GM19397 (cell line): Measurements from ENCODE around the gene EFS.

ENCODE experiments used
- ATAC-seq: cut with Tn5 transposase; IDR thresholded peaks from one replicate; pipeline ENCODE4 v1.9.1; 2021; ENCODE audit warnings: mild to moderate bottlenecking, moderate library complexity; ENCODE audit not compliant: unreplicated experiment

The EFS gene

GRCh38 chr14:23380197-23380914 lies 15.4 kb upstream of the EFS start:
- ATAC-seq: no peak

- ATAC-seq: no peak
Measured at GRCh38 chr14:23379366-23380196, 14.6 kb upstream of the EFS start.

- ATAC-seq: no peak
Measured at GRCh38 chr14:23378612-23379220, 13.7 kb upstream of the EFS start.

DNA sequence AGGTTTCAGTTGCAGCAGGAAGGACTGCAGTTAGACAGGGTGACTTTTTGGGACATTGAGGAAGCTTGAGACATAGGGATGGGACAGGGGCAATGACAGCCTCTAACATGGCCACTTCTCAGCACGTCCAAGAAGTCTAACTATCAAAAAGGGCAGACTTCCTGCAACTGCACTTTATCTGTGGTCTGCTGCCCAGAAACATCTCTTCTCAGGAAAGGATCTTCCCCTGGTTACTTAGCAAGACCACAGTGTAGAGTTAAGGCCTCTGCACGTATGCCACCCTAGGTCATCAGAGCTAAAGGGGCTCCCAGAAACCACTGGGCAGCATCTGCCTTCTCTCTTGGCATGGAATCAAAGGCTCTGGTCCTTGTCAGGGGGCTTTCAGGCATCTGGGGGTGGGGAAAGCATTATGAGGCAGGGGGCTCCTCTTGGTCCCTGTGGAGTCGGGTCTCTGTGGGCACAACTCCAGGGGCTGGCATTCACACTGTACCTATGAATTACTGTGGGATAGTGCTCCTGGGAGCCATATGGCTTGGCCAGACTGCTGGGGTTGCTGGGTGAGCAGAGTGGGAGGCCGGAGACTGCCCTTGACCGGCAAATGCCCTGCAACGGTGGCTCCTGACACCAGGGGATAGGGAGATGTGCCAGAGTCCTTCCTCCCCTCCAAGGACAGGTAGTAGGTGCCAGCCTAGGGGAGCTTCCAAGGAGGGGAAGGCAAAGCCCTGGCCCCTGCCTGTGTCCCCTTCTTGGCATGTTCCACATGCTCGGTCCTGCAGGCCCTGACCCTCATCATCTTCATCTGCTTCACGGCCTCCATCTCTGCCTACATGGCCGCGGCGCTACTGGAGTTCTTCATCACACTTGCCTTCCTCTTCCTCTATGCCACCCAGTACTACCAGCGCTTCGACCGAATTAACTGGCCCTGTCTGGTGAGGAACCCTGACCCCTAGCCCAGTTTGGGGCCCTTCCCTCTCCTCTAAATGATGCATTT lies 12.9 kb upstream of the EFS start:
- no peak for ATAC-seq

DNA sequence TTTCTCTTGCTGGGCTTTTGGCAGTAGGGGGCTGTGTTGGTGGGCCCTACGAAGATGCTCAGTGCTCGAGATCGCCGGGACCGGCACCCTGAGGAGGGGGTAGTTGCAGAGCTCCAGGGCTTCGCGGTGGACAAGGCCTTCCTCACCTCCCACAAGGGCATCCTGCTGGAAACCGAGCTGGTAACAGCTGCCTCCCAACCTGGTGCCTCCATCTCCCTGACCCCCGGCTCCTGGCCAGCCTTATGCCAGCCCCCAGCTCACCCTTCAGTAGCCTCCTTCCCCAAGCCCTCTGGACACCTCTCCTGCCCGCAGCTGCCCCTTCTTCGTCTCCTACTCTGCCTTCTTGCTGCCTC lies 12.2 kb upstream of the EFS start:
- no peak for ATAC-seq

GRCh38 chr14:23376482-23377197 lies 11.7 kb upstream of the EFS start, which contains the start of gene CMTM5:
Gene CMTM5, plus strand, starts transcription at chr14:23377046. Its CDS starts 206 bp downstream, at chr14:23377252.
- ATAC-seq: no peak

GRCh38 chr14:23375527-23376251 lies 10.7 kb upstream of the EFS start:
- ATAC-seq: no peak

DNA sequence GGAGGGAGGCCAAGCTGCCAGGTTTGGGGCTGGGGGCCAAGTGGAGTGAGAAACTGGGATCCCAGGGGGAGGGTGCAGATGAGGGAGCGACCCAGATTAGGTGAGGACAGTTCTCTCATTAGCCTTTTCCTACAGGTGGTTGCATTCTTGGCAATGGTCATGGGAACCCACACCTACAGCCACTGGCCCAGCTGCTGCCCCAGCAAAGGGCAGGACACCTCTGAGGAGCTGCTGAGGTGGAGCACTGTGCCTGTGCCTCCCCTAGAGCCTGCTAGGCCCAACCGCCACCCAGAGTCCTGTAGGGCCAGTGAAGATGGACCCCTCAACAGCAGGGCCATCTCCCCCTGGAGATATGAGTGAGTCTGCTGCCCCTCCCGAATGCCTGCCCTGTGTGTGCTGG lies 8.1 kb upstream of the EFS start:
- ATAC-seq: no peak

DNA sequence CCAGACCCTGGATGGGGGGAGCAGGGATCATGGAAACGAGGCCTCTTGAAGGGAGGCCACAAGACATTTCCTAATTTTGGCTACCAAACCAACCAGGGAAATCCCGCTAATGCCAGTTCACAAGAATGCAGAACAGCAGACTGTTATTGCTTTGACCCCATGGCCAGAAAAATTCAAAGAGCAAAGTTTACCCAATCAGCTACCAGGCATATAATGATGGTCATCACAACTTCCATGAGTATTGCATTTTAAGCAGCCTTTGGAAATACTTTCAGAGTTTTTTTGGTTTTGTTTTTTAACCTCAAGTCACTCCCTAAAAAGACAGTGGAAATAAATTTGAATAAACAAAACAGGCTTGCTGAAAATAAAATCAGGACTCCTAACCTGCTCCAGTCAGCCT lies 7.5 kb upstream of the EFS start, which contains the start of gene IL25:
IL25 (plus strand) TSS at position 301 of the 400 bp plus-strand sequence.
- ATAC-seq: no peak

DNA sequence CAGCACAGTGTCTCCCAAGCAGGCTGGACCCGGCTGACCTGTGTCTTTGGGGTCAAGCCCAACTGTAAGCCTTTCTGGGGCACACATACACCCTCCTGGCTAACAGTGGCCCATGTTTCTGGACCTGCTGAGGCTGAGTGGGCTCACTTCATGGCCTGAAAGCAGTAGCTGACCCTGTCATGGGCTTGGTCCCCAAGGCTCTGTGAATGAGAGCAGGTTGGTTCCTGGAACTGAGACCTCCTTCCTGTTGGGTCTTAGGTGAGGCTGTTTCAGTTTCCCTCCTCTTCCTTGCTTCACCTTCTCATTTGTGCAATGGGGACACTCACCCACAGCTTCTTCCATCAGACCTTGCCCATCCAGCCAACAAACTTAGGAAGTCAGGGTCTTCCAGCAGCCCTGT lies 6.9 kb upstream of the EFS start:
- no peak for ATAC-seq

DNA sequence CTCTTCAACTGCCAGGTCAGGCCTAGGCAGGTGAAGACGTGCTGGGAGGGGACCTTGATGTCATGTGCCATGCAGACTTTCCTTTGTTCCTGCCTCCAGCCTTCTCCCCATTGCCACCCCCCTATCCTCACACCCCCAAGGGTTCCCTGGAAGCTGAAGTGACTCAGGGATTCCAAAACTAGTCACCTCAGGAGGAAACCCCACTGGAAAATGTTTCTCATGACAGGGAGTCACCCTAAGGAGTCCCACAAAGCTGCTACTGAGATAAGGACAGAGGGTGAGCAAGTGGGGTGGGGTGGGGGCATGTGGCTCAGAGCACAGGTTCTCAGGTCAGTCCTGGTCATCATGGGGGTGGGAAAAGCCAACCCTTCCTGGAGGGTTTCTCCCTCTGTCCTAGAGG lies 5.2 kb upstream of the EFS start:
- ATAC-seq: no peak

DNA sequence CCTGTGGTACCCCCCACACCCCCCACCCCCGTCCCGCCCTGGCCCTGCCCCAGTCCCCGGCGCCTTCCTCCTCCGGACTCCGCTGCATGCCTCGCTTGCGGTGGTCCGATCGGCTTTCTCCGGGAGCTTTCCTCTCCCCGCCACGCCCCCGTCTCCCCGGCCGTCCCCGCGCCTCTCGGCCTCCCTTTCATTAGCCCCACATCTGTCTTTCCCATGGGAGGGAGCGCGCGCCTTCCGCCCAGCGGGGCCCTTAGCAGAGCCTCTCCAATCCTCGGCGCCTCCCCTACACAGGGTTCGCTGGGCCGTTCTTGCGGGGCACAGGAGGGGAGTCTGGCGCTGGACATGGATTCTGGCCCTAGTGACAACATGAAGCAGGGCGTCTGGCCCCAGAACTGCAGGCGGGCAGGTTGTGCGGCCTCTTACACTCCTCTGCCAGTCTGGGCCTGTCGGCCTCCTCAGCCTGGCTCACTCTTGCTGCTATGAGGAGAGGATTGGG lies 1.5 kb upstream of the EFS start:
- no peak for ATAC-seq

GRCh38 chr14:23365732-23366425 lies 907 bp upstream of the EFS start:
- no peak for ATAC-seq

- no peak for ATAC-seq
Measured at GRCh38 chr14:23364164-23365035, 572 bp downstream of the EFS start.

GRCh38 chr14:23362200-23362599 lies 2.8 kb downstream of the EFS start:
- ATAC-seq: no peak

- no peak for ATAC-seq
Measured at GRCh38 chr14:23361763-23362162, 3.2 kb downstream of the EFS start.

DNA sequence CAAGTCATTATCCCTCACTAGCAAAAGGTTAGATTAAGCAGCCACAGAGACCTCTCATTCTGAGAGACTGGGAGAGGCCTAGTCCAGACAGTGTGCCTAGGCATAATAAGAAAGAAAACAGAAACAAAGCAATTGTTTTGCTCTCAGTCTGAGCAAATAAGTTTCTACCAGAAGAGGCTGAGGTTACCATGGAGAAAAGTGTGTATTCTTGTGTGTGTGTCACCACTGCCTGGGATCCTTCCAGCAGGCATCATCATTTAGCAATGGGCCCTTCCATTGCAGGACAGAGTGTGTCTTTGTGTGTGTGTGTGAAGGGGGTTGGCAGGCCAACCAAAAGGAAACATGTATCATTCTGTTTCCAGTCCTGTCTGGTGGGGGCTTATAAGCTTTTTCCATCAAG lies 3.7 kb downstream of the EFS start:
- ATAC-seq: no peak

DNA sequence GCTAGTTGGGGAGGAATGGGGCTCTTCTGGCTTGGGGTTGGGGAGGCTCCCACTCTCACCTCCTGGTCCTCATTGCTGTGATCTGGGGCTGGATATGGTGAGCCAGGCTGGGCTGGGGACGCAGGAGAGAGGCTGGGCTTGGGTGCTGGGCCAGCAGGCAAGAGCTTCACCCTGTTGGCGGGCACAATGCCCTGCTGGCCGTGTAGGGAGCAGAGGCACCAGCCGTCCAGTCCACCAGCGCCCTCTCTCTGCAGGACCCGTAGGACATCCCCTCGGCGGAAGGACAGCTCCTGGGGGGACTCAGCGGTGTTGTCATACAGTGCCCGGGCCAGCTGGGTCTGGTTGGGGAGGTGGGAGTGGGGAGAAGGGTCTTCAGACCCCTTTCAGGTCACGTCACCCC lies 4.5 kb downstream of the EFS start:
- no peak for ATAC-seq
